ENCODE results near the gene PHPT1.
"Not testable (repeated sequence)": the region's sequence is repeated elsewhere in the genome, so short reads cannot be mapped to it uniquely, and the experiment has no call there.

PHPT1 gene

DNA sequence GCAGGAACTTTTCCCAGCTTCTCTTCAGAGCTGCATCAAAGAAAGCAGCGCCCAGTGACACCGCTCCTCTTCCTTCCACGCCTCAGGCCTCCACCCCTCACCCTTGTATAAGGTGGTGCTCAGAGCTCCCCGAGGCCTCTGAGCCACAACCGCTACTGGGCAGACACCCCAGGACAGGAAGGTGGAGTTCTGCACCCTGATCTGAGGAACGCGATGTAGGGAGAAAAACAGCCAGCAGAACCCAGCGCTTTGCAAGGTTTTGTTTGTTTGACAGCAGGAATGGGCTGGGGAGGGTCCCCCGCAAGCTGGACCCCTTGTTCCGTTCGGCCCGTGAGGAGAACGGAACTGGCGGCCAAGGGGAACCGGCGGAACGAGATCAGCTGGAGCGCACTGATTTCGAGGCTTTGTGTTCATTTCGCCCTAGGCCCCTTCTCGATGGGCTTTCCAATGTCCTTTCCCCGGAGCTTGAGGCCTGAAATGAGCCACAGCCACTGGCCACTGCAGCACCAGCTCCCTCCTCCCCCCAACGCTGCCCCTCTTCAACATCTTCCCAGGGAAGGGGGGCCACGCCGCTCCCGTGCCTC, 12.8 kb downstream of the PHPT1 start:
- no peak for DNase-seq

DNA sequence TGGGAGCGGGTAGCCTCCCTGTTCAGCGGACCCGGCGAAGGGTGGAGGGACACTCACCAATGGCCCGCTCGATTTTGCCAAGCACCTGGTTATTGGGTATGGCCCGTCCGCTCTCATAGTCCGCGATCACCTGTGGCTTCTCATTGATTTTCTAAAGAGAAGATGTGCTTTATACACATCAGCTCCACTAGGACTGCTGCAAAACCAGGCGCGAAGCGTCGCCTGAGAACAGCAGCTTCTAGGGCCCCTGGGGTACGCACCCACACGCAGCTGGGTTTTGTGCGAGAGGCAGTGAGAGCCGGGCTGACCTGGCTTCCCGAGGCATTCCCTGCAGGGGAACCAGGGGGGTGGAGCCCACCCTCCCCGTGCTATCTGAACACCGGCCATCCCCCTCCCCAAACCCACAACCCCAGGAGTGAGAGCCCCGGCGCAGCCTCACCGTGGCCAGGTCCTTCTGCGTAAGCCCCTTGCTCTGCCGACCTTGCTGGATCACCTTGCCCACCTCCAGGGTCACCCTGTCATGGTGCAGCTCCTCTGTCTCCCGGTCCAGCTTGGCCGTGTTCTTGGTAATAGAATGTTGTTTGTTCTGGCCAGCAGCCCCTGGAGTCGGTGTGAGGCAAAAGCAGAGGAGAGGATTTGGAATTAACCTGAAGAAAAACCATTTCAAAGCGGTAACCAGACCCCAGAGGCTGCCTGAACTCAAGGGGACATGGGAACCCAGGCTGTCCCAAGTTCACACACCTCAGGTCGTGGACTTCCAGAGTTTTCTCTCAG, 13.8 kb downstream of the PHPT1 start:
- no peak for DNase-seq

- DNase-seq, result no peak
These were observed 14.5 kb downstream of the PHPT1 start for GRCh38 chr9:136863623-136864273.

DNA sequence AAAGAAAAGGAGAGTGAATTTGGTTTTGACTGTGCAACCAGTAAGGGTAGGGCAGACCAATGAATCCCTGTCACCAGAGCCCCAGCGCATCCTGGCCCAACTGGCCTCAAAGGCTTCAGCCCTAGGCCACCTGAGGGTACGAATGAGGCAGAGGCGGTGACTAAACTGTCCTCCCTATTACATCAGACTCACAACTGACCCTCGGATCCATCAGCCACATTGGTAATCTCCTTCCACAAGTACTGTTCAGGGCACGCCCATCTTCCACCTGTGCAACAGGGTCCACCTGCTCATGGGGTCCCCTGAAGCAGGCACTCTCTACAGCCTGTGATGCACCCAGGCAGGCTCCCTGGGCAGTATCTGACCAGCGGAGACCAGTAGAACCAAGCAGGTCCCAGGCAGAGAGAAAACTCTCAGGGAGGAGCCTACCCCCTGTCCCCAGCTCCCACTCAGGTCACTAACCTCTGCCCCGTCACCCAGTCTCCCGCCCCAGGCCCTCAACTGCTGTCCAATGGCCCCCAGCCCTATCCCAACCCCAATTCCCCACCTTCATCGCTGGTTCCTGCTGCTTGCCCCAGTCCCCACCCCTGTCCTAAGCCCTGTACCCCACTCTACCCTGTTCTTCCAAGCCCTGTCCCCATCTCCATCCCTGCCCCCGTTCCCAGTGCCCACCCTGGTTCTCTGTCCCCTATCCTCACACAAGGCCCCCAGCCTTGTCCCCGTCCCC, 16.0 kb downstream of the PHPT1 start:
- no peak for DNase-seq

DNA sequence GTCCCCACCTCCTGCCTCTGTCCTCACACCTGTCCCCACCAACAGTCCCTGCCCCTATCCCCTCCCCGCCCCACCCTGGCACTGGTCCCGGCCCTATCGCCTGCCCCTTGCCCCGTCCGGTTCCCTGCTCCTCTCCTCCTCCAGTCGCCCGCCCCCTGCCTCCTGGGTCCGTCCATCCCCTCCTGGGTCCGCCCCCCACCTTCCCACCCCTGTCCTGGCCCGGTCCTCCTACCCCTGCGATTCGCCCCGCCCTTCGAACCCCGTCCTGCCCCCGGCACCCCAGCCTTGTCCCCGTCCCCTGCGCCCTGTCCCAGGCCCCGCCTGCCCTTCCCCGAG, 16.5 kb downstream of the PHPT1 start:
- DNase-seq, result no peak

- DNase-seq, result not testable (repeated sequence)
These were observed 17.8 kb downstream of the PHPT1 start for GRCh38 chr9:136866898-136867421.

DNA sequence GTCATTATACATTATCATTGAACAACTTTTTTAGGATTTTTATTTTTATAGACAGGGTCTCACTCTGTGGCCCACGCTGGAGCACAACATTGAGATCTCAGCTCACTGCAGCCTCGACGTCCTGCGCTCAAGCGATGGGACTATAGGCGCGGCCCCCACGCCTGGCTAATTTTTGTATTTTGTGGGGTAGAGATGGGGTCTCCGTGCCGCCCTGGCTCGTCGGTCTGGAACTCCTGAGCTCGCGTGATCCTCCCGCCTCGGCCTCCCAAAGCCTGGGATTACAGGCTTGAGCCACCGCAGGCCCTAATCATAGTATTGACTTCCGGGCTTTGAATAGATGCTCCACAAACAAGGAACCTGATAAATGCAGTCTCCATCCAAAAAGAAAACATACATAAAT, 18.3 kb downstream of the PHPT1 start:
- DNase-seq, result no peak

DNA sequence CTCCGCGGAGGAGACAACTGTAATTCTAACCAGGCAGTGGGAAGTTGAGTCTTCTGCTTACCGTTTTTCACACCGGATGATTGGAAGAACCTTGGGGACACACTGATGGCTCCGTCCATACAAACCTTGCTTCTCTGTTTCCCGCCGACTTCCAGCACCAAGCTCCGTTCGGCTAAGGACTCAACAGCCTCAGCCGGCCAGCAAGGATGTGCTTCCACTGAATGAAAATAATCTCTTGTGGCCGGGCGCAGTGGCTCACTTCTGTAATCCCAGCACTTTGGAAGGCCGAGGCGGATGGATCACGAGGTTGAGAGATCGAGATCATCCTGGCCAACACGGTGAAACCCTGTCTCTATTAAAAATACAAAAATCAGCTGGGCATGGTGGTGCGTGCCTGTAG, 18.7 kb downstream of the PHPT1 start:
- no peak for DNase-seq

DNA sequence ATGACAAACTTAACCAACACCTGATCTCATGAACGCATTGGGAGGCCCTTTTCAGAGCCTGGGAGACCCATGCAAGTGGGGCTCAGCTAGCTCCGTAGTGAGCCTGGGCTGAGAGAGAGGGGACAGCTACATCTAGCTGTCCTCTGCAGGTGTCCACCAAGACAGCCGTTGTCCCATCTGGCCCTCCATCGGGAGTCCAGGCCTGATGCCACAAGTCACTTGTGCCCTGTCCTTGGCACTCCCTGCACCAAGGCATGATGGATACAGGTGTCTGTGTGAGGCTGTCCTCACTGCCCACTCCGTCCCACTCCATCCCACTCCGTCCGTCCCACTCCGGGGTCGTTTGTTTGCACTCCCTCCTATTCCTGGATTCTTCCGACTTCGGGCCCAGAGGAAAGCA, 19.4 kb downstream of the PHPT1 start:
- no peak for DNase-seq

- not testable (repeated sequence) for DNase-seq
These were observed 20.4 kb downstream of the PHPT1 start for GRCh38 chr9:136869611-136870010.

- DNase-seq, result no peak
These were observed 25.9 kb downstream of the PHPT1 start for GRCh38 chr9:136875155-136875554.

GRCh38 chr9:136876476-136876875, 27.3 kb downstream of the PHPT1 start:
- DNase-seq, result no peak

- DNase-seq, result no peak
These were observed 31.4 kb downstream of the PHPT1 start for GRCh38 chr9:136880651-136881050.

DNA sequence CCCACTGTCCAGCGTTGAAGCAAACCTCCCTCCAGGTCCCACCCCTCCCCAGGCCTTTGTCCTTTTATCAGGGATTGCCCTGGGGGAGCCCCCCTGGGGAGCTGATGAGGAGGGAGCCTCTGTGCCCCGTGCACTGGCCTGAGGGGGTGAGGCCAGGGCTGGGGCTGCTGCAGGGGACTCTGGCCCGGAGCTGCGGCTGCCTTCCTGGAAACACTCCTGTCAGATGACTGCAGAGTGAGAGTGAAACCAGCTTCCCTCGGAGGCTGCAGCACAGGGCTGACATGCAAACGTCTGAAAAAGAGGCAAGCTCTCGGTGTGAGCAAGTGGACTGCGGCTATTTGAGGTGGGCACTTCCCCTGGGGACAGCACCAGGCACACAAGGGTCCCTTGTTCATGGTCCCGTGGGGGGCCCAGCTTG, 32.5 kb downstream of the PHPT1 start:
- peak; percentile 41 to 56 for DNase-seq

- DNase-seq, result peak; percentile 94 to 97
These were observed 33.1 kb downstream of the PHPT1 start for GRCh38 chr9:136882109-136882946.

DNA sequence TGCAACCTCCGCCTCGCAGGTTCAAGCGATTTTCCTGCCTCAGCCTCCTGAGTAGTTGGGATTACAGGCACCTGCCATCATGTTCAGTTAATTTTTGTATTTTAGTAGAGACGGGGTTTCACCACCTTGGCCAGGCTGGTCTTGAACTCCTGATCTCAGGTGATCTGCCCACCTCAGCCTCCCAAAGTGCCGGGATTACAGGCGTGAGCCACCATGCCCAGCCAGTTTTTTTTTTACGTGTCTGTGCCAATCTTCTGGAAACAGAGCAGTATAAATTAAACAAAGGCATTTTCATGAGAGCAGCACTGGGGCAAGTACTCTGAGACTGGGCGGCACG, 33.7 kb downstream of the PHPT1 start:
- DNase-seq, result not testable (repeated sequence)

DNA sequence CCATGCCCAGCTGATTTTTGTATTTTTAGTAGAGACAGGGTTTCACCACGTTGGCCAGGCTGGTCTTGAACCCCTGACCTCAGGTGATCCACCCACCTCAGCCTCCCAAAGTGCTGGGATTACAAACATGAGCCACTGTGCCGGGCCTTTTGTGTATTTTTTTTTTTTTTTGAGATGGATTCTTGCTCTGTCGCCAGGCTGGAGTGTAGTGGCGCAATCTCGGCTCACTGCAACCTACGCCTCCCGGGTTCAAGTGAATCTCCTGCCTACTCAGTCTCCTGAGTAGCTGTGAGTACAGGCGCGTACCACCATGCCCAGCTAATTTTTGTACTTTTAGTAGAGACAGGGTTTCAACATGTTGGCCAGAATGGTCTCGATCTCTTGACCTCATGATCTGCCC, 34.5 kb downstream of the PHPT1 start:
- DNase-seq, result not testable (repeated sequence)

DNA sequence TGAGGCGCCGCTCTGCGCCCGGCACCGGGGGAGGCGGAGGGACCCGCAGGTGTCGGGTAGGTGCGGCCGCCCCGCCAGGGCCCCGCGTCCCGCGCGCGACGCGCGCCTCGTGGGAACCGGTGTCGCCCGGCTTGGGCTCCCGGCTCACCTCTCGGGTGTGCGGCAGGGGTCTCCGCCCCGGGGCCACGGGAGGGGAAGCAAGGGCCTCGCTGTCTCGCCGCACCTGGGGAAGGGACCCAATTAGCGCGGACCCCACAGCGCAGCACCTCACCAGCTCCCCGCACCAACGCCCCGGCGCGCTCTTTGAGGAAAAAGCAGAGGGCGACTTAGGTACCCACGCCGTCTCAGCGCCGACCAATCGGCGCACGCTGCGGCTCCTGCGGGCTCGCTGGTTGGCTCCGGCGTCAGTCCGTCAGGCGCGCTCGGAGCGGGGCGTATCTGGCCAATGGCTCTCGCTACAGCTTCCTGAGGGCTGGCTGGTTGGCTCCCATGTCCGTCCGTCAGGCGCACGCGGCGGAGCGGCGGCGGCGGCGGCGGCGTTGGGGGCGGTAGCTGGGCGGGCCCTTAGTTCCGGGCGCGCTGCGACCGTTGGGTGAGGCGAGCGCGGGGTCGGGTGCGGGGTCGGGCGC, 36.9 kb downstream of the PHPT1 start, which contains the start of gene TRAF2:
TRAF2 (plus strand) TSS at position 567 of the 629 bp plus-strand sequence. CDS start 12,225 bp downstream, outside the sequence.
- peak; percentile 96 for DNase-seq

GRCh38 chr9:136886610-136887597, 37.7 kb downstream of the PHPT1 start:
- DNase-seq, result peak in 1 of 2 donors; percentile 47

DNA sequence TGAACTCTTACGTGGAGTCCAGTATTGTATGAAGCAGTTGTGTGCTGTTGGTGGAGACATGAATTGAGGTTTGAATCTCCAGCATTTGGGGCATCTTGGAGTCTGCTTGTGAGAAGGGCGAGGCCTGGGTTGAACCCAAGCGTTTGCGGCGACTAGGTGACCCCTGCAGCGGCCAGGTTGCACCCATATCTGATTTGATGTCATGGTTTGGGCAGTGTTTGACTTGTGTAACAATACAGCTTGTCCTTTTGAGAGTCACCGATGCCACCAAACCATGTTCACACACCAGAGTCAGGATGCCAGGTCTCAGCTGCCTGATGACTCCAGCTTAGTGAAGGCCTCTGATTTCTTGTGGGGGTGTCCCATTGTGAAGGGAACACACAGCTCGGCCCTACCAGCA, 39.2 kb downstream of the PHPT1 start:
- DNase-seq, result no peak

GRCh38 chr9:136889858-136890257, 40.6 kb downstream of the PHPT1 start:
- DNase-seq, result no peak

Data from activated CD4-positive, alpha-beta T cell treated with anti-CD3 and anti-CD28 coated beads for 4 hours (primary cell).